ENCODE measurements around the gene ALDH9A1. TPM values are rescaled to one million over a fixed set of nuclear protein-coding genes. Genes with fewer than 3 reads are reported as not detected.
"Not testable (repeated sequence)": the region's sequence is repeated elsewhere in the genome, so short reads cannot be mapped to it uniquely, and the experiment has no call there.

Gene ALDH9A1
- total RNA-seq, 2 donors from 2014 or later: 23.9 to 31.6 TPM

GRCh38 chr1:165668184-165668583 lies 30.2 kb downstream of the ALDH9A1 start:
- no peak overlapping the region for H3K27ac Mint-ChIP-seq
- DNase-seq (ENCODE audit: low spot score in 2 of 2): no peak

GRCh38 chr1:165666152-165666825 lies 32.1 kb downstream of the ALDH9A1 start:
- no peak for ATAC-seq
- no peaks in the 10 kb centered on the region for H3K9me3 Mint-ChIP-seq
- peaks cover 3 to 19% of the 10 kb centered on the region in 2 donors for H3K36me3 Mint-ChIP-seq
- no peak overlapping the region for H3K27ac Mint-ChIP-seq
- no peak for DNase-seq (ENCODE audit: low spot score in 2 of 2)

More at GRCh38 chr1:165668184-165668583, 30.2 kb downstream of the ALDH9A1 start:
- ATAC-seq: peak in 1 of 2 donors; percentile 22
- Mint-ChIP-seq H3K36me3 (peaks cover 13 to 24% of the 10 kb centered on the region in 2 donors), H3K9me3 (no peaks in the 10 kb centered on the region)

- Mint-ChIP-seq H3K9me3 (no peaks in the 10 kb centered on the region), H3K27ac (no peak overlapping the region), H3K36me3 (no peaks in the 10 kb centered on the region)
- DNase-seq (ENCODE audit: low spot score in 2 of 2): no peak
- ATAC-seq: no peak
Measured at GRCh38 chr1:165662186-165662585, 36.2 kb downstream of the ALDH9A1 start.

- no peaks in the 10 kb centered on the region for H3K9me3 Mint-ChIP-seq
- H3K36me3 Mint-ChIP-seq: no peaks in the 10 kb centered on the region
- no peak for DNase-seq (ENCODE audit: low spot score in 2 of 2)
- no peak for ATAC-seq
- H3K27ac Mint-ChIP-seq: no peak overlapping the region
Measured at GRCh38 chr1:165661703-165662102, 36.7 kb downstream of the ALDH9A1 start.

- H3K27ac Mint-ChIP-seq: peak overlapping the region in 1 of 2 donors; percentile 77
- no peaks in the 10 kb centered on the region for H3K9me3 Mint-ChIP-seq
- H3K36me3 Mint-ChIP-seq: no peaks in the 10 kb centered on the region
- ATAC-seq: no peak
- DNase-seq (ENCODE audit: low spot score in 2 of 2): no peak
Measured at GRCh38 chr1:165659581-165659895, 38.8 kb downstream of the ALDH9A1 start.

- peak overlapping the region in 1 of 2 donors; percentile 77 for H3K27ac Mint-ChIP-seq
- DNase-seq (ENCODE audit: low spot score in 2 of 2); H3K9me3 Mint-ChIP-seq; ATAC-seq; H3K36me3 Mint-ChIP-seq: not testable (repeated sequence)
Measured at GRCh38 chr1:165658766-165659580, 39.4 kb downstream of the ALDH9A1 start.

- H3K27ac Mint-ChIP-seq: peak overlapping the region in 1 of 2 donors; percentile 58
- DNase-seq (ENCODE audit: low spot score in 2 of 2): no peak
- peaks cover 0 to 6% of the 10 kb centered on the region in 2 donors for H3K36me3 Mint-ChIP-seq
- ATAC-seq: no peak
- no peaks in the 10 kb centered on the region for H3K9me3 Mint-ChIP-seq
Measured at GRCh38 chr1:165650981-165651625, 47.3 kb downstream of the ALDH9A1 start.

- H3K27ac Mint-ChIP-seq: no peak overlapping the region
- peaks cover 0 to 3% of the 10 kb centered on the region in 2 donors for H3K36me3 Mint-ChIP-seq
- no peaks in the 10 kb centered on the region for H3K9me3 Mint-ChIP-seq
- ATAC-seq (no peak), DNase-seq (ENCODE audit: low spot score in 2 of 2) (no peak)
Measured at GRCh38 chr1:165648919-165649572, 49.3 kb downstream of the ALDH9A1 start.

- H3K9me3 Mint-ChIP-seq: no peaks in the 10 kb centered on the region
- ATAC-seq (no peak), DNase-seq (ENCODE audit: low spot score in 2 of 2) (no peak)
- no peak overlapping the region for H3K27ac Mint-ChIP-seq
- H3K36me3 Mint-ChIP-seq: no peaks in the 10 kb centered on the region
Measured at GRCh38 chr1:165647970-165648369, 50.4 kb downstream of the ALDH9A1 start.

- DNase-seq (ENCODE audit: low spot score in 2 of 2) (no peak), ATAC-seq (no peak)
- no peaks in the 10 kb centered on the region for H3K9me3 Mint-ChIP-seq
- H3K36me3 Mint-ChIP-seq: no peaks in the 10 kb centered on the region
- no peak overlapping the region for H3K27ac Mint-ChIP-seq
Measured at GRCh38 chr1:165647517-165647916, 50.8 kb downstream of the ALDH9A1 start.

GRCh38 chr1:165645654-165646366 lies 52.6 kb downstream of the ALDH9A1 start:
- H3K9me3 Mint-ChIP-seq: no peaks in the 10 kb centered on the region
- H3K36me3 Mint-ChIP-seq: no peaks in the 10 kb centered on the region
- no peak for DNase-seq (ENCODE audit: low spot score in 2 of 2)
- peak in 1 of 2 donors; percentile 66 for ATAC-seq
- no peak overlapping the region for H3K27ac Mint-ChIP-seq

GRCh38 chr1:165644064-165644735 lies 54.2 kb downstream of the ALDH9A1 start:
- ATAC-seq (peak in 1 of 2 donors; percentile 52), DNase-seq (ENCODE audit: low spot score in 2 of 2) (no peak)
- H3K27ac Mint-ChIP-seq: no peak overlapping the region
- no peaks in the 10 kb centered on the region for H3K9me3 Mint-ChIP-seq
- H3K36me3 Mint-ChIP-seq: no peaks in the 10 kb centered on the region

- H3K36me3 Mint-ChIP-seq: no peaks in the 10 kb centered on the region
- DNase-seq (ENCODE audit: low spot score in 2 of 2) (no peak), ATAC-seq (no peak)
- H3K9me3 Mint-ChIP-seq: no peaks in the 10 kb centered on the region
- H3K27ac Mint-ChIP-seq: no peak overlapping the region
Measured at GRCh38 chr1:165641231-165641987, 57.0 kb downstream of the ALDH9A1 start.

- Mint-ChIP-seq H3K9me3 (no peaks in the 10 kb centered on the region), H3K36me3 (no peaks in the 10 kb centered on the region), H3K27ac (peak overlapping the region in 1 of 2 donors; percentile 65)
- ATAC-seq (peak; percentile 78 to 84), DNase-seq (ENCODE audit: low spot score in 2 of 2) (no peak)
Measured at GRCh38 chr1:165639821-165640623, 58.3 kb downstream of the ALDH9A1 start.
